Endodermal cell (in vitro differentiated cells): ENCODE results near the gene GRAMD2B. TPM values are rescaled to one million over a fixed set of nuclear protein-coding genes. Genes with fewer than 3 reads are reported as not detected.

Source experiments
- DNase-seq: peaks from one replicate; pipeline ENCODE4 v3.0.0-alpha.2; 2017
- H3K27ac ChIP-seq: 2 replicates; pipeline ENCODE4 v1.5.1; 2013; ENCODE audit warnings: mild to moderate bottlenecking, low read depth, low read length, moderate library complexity
- H3K27me3 ChIP-seq: 2 replicates; pipeline ENCODE4 v1.6.1; 2013; ENCODE audit warnings: mild to moderate bottlenecking, low read length, moderate library complexity; ENCODE audit not compliant: insufficient read depth, control insufficient read depth, poor library complexity, severe bottlenecking
- H3K36me3 ChIP-seq: 2 replicates; pipeline ENCODE4 v1.7.0; 2013; ENCODE audit warnings: mild to moderate bottlenecking, low read length, moderate library complexity; ENCODE audit not compliant: control insufficient read depth, insufficient read depth
- H3K4me1 ChIP-seq: one replicate; pipeline ENCODE4 v1.7.0; 2013; ENCODE audit warnings: low read length; ENCODE audit not compliant: control insufficient read depth, insufficient read depth
- H3K4me3 ChIP-seq: 2 replicates; pipeline ENCODE4 v1.5.1; 2013; ENCODE audit warnings: mild to moderate bottlenecking, low read length, moderate library complexity
- H3K9ac ChIP-seq: 2 replicates; pipeline ENCODE4 v1.6.1; 2013; ENCODE audit warnings: mild to moderate bottlenecking, low read length, moderate library complexity; ENCODE audit not compliant: poor library complexity, severe bottlenecking; ENCODE audit errors: extremely low read depth
- H3K9me3 ChIP-seq: 2 replicates; pipeline ENCODE4 v1.6.1; 2013; ENCODE audit warnings: mild to moderate bottlenecking, low read length, moderate library complexity; ENCODE audit not compliant: control insufficient read depth
- H3K27ac Mint-ChIP-seq: 2 replicates; pipeline ENCODE4 v1.8.0; 2020; ENCODE audit warnings: mixed read lengths
- H3K27me3 Mint-ChIP-seq: 2 replicates; pipeline ENCODE4 v1.8.0; 2021; ENCODE audit warnings: mild to moderate bottlenecking, mixed read lengths; ENCODE audit not compliant: insufficient read depth
- H3K36me3 Mint-ChIP-seq: 2 replicates; pipeline ENCODE4 v1.8.0; 2020; ENCODE audit warnings: low read depth, mixed read lengths
- H3K4me1 Mint-ChIP-seq: 2 replicates; pipeline ENCODE4 v1.8.0; 2020; ENCODE audit warnings: mixed read lengths
- H3K4me3 Mint-ChIP-seq: 2 replicates; pipeline ENCODE4 v1.8.0; 2020; ENCODE audit warnings: mild to moderate bottlenecking, moderate library complexity, mixed read lengths
- H3K9me3 Mint-ChIP-seq: 2 replicates; pipeline ENCODE4 v1.8.0; 2020; ENCODE audit warnings: mild to moderate bottlenecking, mixed read lengths
- WGBS, 2 experiments: methylation state at CpG; one replicate each; pipeline versions ENCODE4 v1.1.5 to v1.1.7; 2013; ENCODE audit warnings: missing lambda C conversion rate in 2 of 2, mixed read lengths in 1 of 2; ENCODE audit not compliant: insufficient coverage in 1 of 2, insufficient read length in 1 of 2; 5-methylcytosine and 5-hydroxymethylcytosine counted together
- total RNA-seq, 2 donors: library from RNA; stranded (reverse); fragmentation: NEBNext Ultra II Directional in 1 of 2; extraction: Animal tissue kit (Norgen Biotek cat#: 25700) in 1 of 2; gene quantifications; 2 replicates in 1 of 2; 3 replicates in 1 of 2; pipeline ENCODE4 v1.2.1, GENCODE V29; 2021
- TF ChIP-seq, protein P1 (sequence below): fragments of 200-600 bp; sonication (generic); conservative IDR thresholded peaks from 2 replicates; pipeline ENCODE4 v1.5.0; 2021; ENCODE audit warnings: antibody characterized with exemption, mild to moderate bottlenecking

GRAMD2B gene
- total RNA-seq, 2 donors from 2014 or later = 8.4 to 11.1 TPM

DNA sequence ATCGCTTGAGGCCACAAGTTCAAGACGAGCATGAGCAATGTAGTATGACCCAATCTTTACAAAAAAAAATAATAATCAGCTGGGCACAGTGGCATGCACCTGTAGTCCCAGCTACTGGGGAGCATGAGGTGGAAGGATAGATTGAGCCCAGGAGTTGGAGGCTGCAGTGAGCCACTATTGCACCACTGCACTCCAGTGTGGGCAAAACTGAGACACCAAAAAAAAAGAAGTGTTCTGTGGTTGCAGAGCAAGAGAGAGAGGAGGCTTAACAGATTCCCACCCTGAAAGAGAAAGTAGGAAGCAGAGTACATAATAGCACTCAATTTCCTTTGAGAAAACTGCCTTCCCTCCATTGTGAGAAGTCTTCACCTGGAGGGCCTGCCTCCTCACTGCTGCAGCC is 119.2 kb downstream of the GRAMD2B start:
- Histone ChIP-seq H3K4me3 (no peak overlapping the region), H3K9ac (no peak overlapping the region), H3K27ac (no peak overlapping the region), H3K4me1 (no peaks in the 10 kb centered on the region), H3K9me3 (no peaks in the 10 kb centered on the region), H3K36me3 (peaks cover 25% of the 10 kb centered on the region), H3K27me3 (no peaks in the 10 kb centered on the region)
- Mint-ChIP-seq H3K4me3 (no peak overlapping the region), H3K4me1 (peaks cover 2% of the 10 kb centered on the region), H3K9me3 (no peaks in the 10 kb centered on the region), H3K27me3 (no peaks in the 10 kb centered on the region), H3K27ac (no peak overlapping the region), H3K36me3 (peaks cover 34% of the 10 kb centered on the region)
- TF ChIP-seq, protein P1, sequence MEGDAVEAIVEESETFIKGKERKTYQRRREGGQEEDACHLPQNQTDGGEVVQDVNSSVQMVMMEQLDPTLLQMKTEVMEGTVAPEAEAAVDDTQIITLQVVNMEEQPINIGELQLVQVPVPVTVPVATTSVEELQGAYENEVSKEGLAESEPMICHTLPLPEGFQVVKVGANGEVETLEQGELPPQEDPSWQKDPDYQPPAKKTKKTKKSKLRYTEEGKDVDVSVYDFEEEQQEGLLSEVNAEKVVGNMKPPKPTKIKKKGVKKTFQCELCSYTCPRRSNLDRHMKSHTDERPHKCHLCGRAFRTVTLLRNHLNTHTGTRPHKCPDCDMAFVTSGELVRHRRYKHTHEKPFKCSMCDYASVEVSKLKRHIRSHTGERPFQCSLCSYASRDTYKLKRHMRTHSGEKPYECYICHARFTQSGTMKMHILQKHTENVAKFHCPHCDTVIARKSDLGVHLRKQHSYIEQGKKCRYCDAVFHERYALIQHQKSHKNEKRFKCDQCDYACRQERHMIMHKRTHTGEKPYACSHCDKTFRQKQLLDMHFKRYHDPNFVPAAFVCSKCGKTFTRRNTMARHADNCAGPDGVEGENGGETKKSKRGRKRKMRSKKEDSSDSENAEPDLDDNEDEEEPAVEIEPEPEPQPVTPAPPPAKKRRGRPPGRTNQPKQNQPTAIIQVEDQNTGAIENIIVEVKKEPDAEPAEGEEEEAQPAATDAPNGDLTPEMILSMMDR = no peak
- DNase-seq = no peak
- 75 to 77% methylated on average over 2 of the region's 2 CpGs for WGBS, 2 experiments

- H3K4me1 ChIP-seq = no peaks in the 10 kb centered on the region
- Mint-ChIP-seq H3K27ac (no peak overlapping the region), H3K27me3 (no peaks in the 10 kb centered on the region), H3K4me3 (no peak overlapping the region), H3K9me3 (no peaks in the 10 kb centered on the region), H3K4me1 (peaks cover 2% of the 10 kb centered on the region), H3K36me3 (peaks cover 40% of the 10 kb centered on the region)
- H3K27ac ChIP-seq = no peak overlapping the region
- TF ChIP-seq, protein P1 = no peak
- peaks cover 31% of the 10 kb centered on the region for H3K36me3 ChIP-seq
- WGBS, 2 experiments = 100% methylated on average over 1 of the region's 1 CpG; no CpG with 5 or more reads in 1 of the 2 experiments
- no peaks in the 10 kb centered on the region for H3K27me3 ChIP-seq
- no peak overlapping the region for H3K4me3 ChIP-seq
- H3K9ac ChIP-seq = no peak overlapping the region
- H3K9me3 ChIP-seq = no peaks in the 10 kb centered on the region
- no peak for DNase-seq
Observed at GRCh38 chr5:126543009-126543408, 119.8 kb downstream of the GRAMD2B start.

GRCh38 chr5:126543660-126544059 is 120.5 kb downstream of the GRAMD2B start:
- WGBS, 2 experiments = 72 to 100% methylated on average over 2 of the region's 2 CpGs
- H3K4me3 Mint-ChIP-seq = no peak overlapping the region
- peaks cover 36% of the 10 kb centered on the region for H3K36me3 ChIP-seq
- H3K4me1 Mint-ChIP-seq = peaks cover 2% of the 10 kb centered on the region
- H3K27me3 Mint-ChIP-seq = no peaks in the 10 kb centered on the region
- H3K9ac ChIP-seq = no peak overlapping the region
- H3K27ac ChIP-seq = no peak overlapping the region
- H3K27ac Mint-ChIP-seq = no peak overlapping the region
- H3K9me3 Mint-ChIP-seq = no peaks in the 10 kb centered on the region
- H3K9me3 ChIP-seq = no peaks in the 10 kb centered on the region
- H3K27me3 ChIP-seq = no peaks in the 10 kb centered on the region
- no peak for DNase-seq
- no peaks in the 10 kb centered on the region for H3K4me1 ChIP-seq
- TF ChIP-seq, protein P1 = no peak
- H3K36me3 Mint-ChIP-seq = peaks cover 41% of the 10 kb centered on the region
- no peak overlapping the region for H3K4me3 ChIP-seq

Other genes starting within 250 kb of the GRAMD2B start
- 100 to 1,000 TPM; 133 to 192 TPM for gene ALDH7A1, start 171.8 kb downstream of the GRAMD2B start, total RNA-seq
- 10 to 100 TPM; 49.9 to 54.1 TPM for gene PHAX, start 177.5 kb downstream of the GRAMD2B start, total RNA-seq